Measurements from ENCODE around the gene NUDC. TPM values are rescaled to one million over a fixed set of nuclear protein-coding genes. Genes with fewer than 3 reads are reported as not detected.
A peak's percentile ranks its signal among the peaks of the same experiment; 100 is the strongest.

NUDC gene
- total and polyA plus RNA-seq, 2 of the 13 experiments (the other 11 are each of a cell fraction or from before 2014, with no cell fraction given): 34.7 to 104 TPM

DNA sequence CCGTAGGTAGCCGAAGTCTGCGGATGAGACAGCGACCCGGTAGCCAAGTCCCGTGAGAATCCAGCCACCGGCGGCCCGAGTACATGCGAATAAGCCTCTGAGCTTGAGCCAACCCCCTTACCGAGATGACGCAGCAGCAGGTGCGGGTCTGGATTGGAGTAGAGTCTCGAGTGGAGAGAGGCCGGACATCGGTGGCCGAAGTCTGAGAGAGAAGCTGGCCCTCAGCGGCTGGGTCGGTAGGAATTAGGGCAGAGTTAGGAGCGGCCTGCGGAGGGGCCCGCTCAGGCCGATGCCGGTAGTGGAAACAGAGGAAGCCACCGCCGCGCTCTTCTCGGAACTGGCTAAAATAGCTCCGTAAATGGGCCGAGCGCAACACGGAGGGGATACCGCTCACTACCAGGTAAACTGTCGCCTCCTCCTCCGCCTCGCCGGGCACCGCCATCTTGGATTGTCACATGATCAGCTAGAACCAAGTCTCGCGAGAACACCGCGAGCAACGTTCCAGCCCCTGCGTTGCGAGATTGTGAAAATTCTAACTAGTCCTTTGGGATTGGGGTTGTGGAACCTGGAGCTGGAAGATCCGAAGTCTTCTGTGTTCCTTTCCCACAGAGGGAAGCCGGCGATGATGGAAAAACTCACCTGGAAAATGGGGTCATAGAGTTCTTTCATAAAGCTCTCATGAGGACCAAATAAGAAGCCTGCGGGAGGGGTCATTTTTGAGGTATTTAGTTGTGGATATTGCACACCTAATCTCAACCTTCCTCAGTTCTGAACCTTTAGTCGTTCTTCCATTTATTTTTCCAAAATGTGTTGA lies 21.3 kb upstream of the NUDC start, which contains the start of gene GPATCH3 (continued):
- TF ChIP-seq, protein P1, sequence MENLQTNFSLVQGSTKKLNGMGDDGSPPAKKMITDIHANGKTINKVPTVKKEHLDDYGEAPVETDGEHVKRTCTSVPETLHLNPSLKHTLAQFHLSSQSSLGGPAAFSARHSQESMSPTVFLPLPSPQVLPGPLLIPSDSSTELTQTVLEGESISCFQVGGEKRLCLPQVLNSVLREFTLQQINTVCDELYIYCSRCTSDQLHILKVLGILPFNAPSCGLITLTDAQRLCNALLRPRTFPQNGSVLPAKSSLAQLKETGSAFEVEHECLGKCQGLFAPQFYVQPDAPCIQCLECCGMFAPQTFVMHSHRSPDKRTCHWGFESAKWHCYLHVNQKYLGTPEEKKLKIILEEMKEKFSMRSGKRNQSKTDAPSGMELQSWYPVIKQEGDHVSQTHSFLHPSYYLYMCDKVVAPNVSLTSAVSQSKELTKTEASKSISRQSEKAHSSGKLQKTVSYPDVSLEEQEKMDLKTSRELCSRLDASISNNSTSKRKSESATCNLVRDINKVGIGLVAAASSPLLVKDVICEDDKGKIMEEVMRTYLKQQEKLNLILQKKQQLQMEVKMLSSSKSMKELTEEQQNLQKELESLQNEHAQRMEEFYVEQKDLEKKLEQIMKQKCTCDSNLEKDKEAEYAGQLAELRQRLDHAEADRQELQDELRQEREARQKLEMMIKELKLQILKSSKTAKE (CRISPR knock-in tag; IDR thresholded peaks at IDR 0.05; ENCODE audit: borderline replicate concordance): no peak
- TF ChIP-seq, protein P2, sequence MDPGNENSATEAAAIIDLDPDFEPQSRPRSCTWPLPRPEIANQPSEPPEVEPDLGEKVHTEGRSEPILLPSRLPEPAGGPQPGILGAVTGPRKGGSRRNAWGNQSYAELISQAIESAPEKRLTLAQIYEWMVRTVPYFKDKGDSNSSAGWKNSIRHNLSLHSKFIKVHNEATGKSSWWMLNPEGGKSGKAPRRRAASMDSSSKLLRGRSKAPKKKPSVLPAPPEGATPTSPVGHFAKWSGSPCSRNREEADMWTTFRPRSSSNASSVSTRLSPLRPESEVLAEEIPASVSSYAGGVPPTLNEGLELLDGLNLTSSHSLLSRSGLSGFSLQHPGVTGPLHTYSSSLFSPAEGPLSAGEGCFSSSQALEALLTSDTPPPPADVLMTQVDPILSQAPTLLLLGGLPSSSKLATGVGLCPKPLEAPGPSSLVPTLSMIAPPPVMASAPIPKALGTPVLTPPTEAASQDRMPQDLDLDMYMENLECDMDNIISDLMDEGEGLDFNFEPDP (CRISPR knock-in tag; conservative IDR thresholded peaks at IDR 0.05): no peak
- TF ChIP-seq ZBTB7A (CRISPR knock-in tag; IDR thresholded peaks at IDR 0.05): peak; percentile 18; the same call in 1 of the 2 replicates
- peak; percentile 77 for TF ChIP-seq NFRKB (IDR thresholded peaks at IDR 0.05)
- no peak for TF ChIP-seq ZFP36L2 (CRISPR knock-in tag; IDR thresholded peaks at IDR 0.05)
- no peak for TF ChIP-seq ZNF564 (CRISPR knock-in tag; IDR thresholded peaks at IDR 0.05)
- TF ChIP-seq, protein P3, sequence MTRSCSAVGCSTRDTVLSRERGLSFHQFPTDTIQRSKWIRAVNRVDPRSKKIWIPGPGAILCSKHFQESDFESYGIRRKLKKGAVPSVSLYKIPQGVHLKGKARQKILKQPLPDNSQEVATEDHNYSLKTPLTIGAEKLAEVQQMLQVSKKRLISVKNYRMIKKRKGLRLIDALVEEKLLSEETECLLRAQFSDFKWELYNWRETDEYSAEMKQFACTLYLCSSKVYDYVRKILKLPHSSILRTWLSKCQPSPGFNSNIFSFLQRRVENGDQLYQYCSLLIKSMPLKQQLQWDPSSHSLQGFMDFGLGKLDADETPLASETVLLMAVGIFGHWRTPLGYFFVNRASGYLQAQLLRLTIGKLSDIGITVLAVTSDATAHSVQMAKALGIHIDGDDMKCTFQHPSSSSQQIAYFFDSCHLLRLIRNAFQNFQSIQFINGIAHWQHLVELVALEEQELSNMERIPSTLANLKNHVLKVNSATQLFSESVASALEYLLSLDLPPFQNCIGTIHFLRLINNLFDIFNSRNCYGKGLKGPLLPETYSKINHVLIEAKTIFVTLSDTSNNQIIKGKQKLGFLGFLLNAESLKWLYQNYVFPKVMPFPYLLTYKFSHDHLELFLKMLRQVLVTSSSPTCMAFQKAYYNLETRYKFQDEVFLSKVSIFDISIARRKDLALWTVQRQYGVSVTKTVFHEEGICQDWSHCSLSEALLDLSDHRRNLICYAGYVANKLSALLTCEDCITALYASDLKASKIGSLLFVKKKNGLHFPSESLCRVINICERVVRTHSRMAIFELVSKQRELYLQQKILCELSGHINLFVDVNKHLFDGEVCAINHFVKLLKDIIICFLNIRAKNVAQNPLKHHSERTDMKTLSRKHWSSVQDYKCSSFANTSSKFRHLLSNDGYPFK (CRISPR knock-in tag; IDR thresholded peaks at IDR 0.05; ENCODE audit: borderline replicate concordance): peak; percentile 83; the same call in 1 of the 2 replicates
- TF ChIP-seq RBAK (CRISPR knock-in tag; IDR thresholded peaks at IDR 0.05): no peak
- no peak; the same call in 1 of the 2 replicates for TF ChIP-seq ZNF737 (CRISPR knock-in tag; IDR thresholded peaks at IDR 0.05; ENCODE audit: borderline replicate concordance)
- no peak for TF ChIP-seq ZNF550 (CRISPR knock-in tag; IDR thresholded peaks at IDR 0.05; ENCODE audit: borderline replicate concordance)
- no peak for TF ChIP-seq HNRNPH1 (optimal IDR thresholded peaks at IDR 0.05; ENCODE audit: low read depth, low read length)
- TF ChIP-seq ZNF253 (CRISPR knock-in tag; IDR thresholded peaks at IDR 0.05; ENCODE audit: borderline replicate concordance): no peak
- no peak for TF ChIP-seq NKX3-1 (CRISPR knock-in tag; IDR thresholded peaks at IDR 0.05)
- TF ChIP-seq HES4 (CRISPR knock-in tag; IDR thresholded peaks at IDR 0.05; ENCODE audit: borderline replicate concordance): no peak; the same call in 1 of the 2 replicates
- TF ChIP-seq ZSCAN30 (CRISPR knock-in tag; IDR thresholded peaks at IDR 0.05): no peak; the same call in 1 of the 2 replicates
- TF ChIP-seq, protein P4, sequence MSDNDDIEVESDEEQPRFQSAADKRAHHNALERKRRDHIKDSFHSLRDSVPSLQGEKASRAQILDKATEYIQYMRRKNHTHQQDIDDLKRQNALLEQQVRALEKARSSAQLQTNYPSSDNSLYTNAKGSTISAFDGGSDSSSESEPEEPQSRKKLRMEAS (IDR thresholded peaks at IDR 0.05): peak; percentile 71
- TF ChIP-seq KMT2B (CRISPR knock-in tag; IDR thresholded peaks at IDR 0.05): peak; percentile 92
- no peak for TF ChIP-seq SNAI1 (CRISPR knock-in tag; IDR thresholded peaks at IDR 0.05; ENCODE audit: borderline replicate concordance)
- TF ChIP-seq FOXA1 (IDR thresholded peaks at IDR 0.05): no peak
- TF ChIP-seq FOXA1 (CRISPR knock-in tag; IDR thresholded peaks at IDR 0.05): 0 out of 2 replicates have a peak, but pooled peaks have one; percentile 13
- 0 out of 2 replicates have a peak, but pooled peaks have one; percentile 19 for TF ChIP-seq MTA1 (CRISPR knock-in tag; IDR thresholded peaks at IDR 0.05; ENCODE audit: borderline replicate concordance)
- TF ChIP-seq SATB2 (CRISPR knock-in tag; IDR thresholded peaks at IDR 0.05): no peak
- TF ChIP-seq ZNF367 (CRISPR knock-in tag; IDR thresholded peaks at IDR 0.05; ENCODE audit: borderline replicate concordance): no peak
- TF ChIP-seq ZKSCAN5 (CRISPR knock-in tag; IDR thresholded peaks at IDR 0.05): no peak
- no peak for TF ChIP-seq ZNF180 (CRISPR knock-in tag; IDR thresholded peaks at IDR 0.05; ENCODE audit: borderline replicate concordance, low read depth)

All from HepG2 (cell line).